Breast epithelium (tissue), 4 donors: ENCODE data around the gene USF1. TPM values are rescaled to one million over a fixed set of nuclear protein-coding genes. Genes with fewer than 3 reads are reported as not detected.

Experiments used
- DNase-seq, 2 donors: peaks; one replicate each; pipeline ENCODE4 v3.0.0-alpha.2; 2019; ENCODE audit warnings: low spot score in 2 of 2
- H3K27ac ChIP-seq, 2 donors: fragments of 200-600 bp; sonication (generic) in 1 of 2; one replicate each; pipeline ENCODE4 v1.5.1; 2016 to 2019; ENCODE audit warnings: mild to moderate bottlenecking in 1 of 2
- H3K27me3 ChIP-seq, 2 donors: fragments of 200-600 bp; sonication (generic) in 1 of 2; one replicate each; pipeline versions ENCODE4 v1.5.1 to v1.6.0; 2017 to 2019; ENCODE audit warnings: control low read depth in 1 of 2, mild to moderate bottlenecking in 1 of 2
- H3K36me3 ChIP-seq: fragments of 200-600 bp; one replicate; pipeline ENCODE4 v1.5.1; 2019
- H3K4me1 ChIP-seq, 2 donors: fragments of 200-600 bp; sonication (generic); one replicate each; pipeline ENCODE4 v1.5.1; 2016 to 2019; ENCODE audit warnings: control low read depth in 1 of 2
- H3K4me3 ChIP-seq, 3 donors: fragments of 200-600 bp; sonication (generic); 1 replicate in 2 of 3; 2 replicates in 1 of 3; pipeline ENCODE4 v1.5.1; 2016 to 2019; ENCODE audit warnings: mild to moderate bottlenecking in 3 of 3, moderate library complexity in 2 of 3
- H3K9me3 ChIP-seq, 2 donors: fragments of 200-600 bp; sonication (generic) in 1 of 2; one replicate each; pipeline ENCODE4 v1.5.1; 2016 to 2019; ENCODE audit warnings: control low read depth in 1 of 2
- CTCF ChIP-seq, 3 donors: fragments of 450-650 bp; IDR thresholded peaks; one replicate each; pipeline ENCODE4 v1.5.1; 2016 to 2017; ENCODE audit warnings: antibody characterized with exemption in 3 of 3, mild to moderate bottlenecking in 3 of 3, moderate library complexity in 3 of 3
- POLR2A ChIP-seq: fragments of 450-650 bp; IDR thresholded peaks from one replicate; pipeline ENCODE4 v1.6.1; 2016; ENCODE audit warnings: antibody characterized with exemption, mild to moderate bottlenecking, moderate library complexity
- POLR2AphosphoS5 ChIP-seq, 3 donors: sonication (generic); formaldehyde crosslinking; IDR thresholded peaks; one replicate each; pipeline ENCODE4 v1.6.1; 2017; ENCODE audit warnings: antibody characterized with exemption in 3 of 3
- intact Hi-C: fragments of 100-400 bp; cut with DNase I; formaldehyde crosslinking; loops from one replicate; pipeline ENCODE4 v1.15.1; 2023; ENCODE audit warnings: low total_unique reads
- total RNA-seq, 3 donors: library from RNA; depleted of rRNA; stranded (reverse); fragments of >200 nt; gene quantifications; one replicate each; pipeline ENCODE4 v1.1.0, GENCODE V29; 2016

Gene USF1
- total RNA-seq, 3 donors from 2014 or later = 64.5 to 70.8 (median 64.6) TPM

- intact Hi-C loops = no loop called here
- Histone ChIP-seq H3K36me3 (no peaks in the 10 kb centered on the region), H3K4me3 (peak overlapping the region in 2 of 3 donors; percentile 60 to 65), H3K4me1 (peaks cover 0 to 15% of the 10 kb centered on the region in 2 donors), H3K27ac (peak overlapping the region; percentile 92 to 98), H3K9me3 (no peaks in the 10 kb centered on the region), H3K27me3 (no peaks in the 10 kb centered on the region)
- no peak for DNase-seq
- TF ChIP-seq POLR2AphosphoS5 (IDR thresholded peaks at IDR 0.05) = no peak
Observed at GRCh38 chr1:161086457-161086856, 40.7 kb upstream of the USF1 start.

- Histone ChIP-seq H3K4me1 (peaks cover 0 to 15% of the 10 kb centered on the region in 2 donors), H3K9me3 (no peaks in the 10 kb centered on the region), H3K27me3 (no peaks in the 10 kb centered on the region), H3K4me3 (peak overlapping the region in 2 of 3 donors; percentile 60 to 65), H3K27ac (peak overlapping the region; percentile 92 to 98), H3K36me3 (no peaks in the 10 kb centered on the region)
- TF ChIP-seq POLR2AphosphoS5 (IDR thresholded peaks at IDR 0.05) (no peak), POLR2A (no peak), CTCF (IDR thresholded peaks at IDR 0.05) (no peak)
- intact Hi-C loops = no loop called here
- DNase-seq = no peak
Observed at GRCh38 chr1:161085165-161085564, 39.4 kb upstream of the USF1 start.

DNA sequence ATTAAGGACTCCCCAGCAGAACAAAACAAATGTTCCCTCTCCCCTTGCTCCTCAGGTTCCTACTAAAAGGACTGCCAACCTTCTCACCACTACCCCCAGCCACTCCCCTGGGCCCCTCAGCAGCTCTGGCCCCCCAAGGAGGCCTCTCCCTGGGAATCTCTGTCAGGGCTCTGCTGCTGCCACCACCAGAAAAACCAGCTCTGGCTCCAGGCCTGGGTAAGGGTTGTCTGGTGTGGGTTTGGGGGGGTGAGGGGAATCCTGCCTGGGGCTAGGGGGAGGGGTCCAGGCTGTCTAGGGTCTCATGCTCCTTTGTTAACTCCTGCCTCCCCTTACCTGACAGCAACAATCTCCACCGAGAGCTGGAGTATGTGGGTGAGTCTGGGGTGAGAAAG is 38.8 kb upstream of the USF1 start:
- Histone ChIP-seq H3K36me3 (no peaks in the 10 kb centered on the region), H3K4me3 (peak overlapping the region in 2 of 3 donors; percentile 60 to 65), H3K4me1 (peaks cover 0 to 15% of the 10 kb centered on the region in 2 donors), H3K27me3 (no peaks in the 10 kb centered on the region), H3K27ac (peak overlapping the region; percentile 92 to 98), H3K9me3 (no peaks in the 10 kb centered on the region)
- TF ChIP-seq CTCF (IDR thresholded peaks at IDR 0.05) = no peak
- TF ChIP-seq POLR2AphosphoS5 (IDR thresholded peaks at IDR 0.05) = no peak
- no peak for TF ChIP-seq POLR2A
- DNase-seq = no peak
- intact Hi-C loops = no loop called here

DNA sequence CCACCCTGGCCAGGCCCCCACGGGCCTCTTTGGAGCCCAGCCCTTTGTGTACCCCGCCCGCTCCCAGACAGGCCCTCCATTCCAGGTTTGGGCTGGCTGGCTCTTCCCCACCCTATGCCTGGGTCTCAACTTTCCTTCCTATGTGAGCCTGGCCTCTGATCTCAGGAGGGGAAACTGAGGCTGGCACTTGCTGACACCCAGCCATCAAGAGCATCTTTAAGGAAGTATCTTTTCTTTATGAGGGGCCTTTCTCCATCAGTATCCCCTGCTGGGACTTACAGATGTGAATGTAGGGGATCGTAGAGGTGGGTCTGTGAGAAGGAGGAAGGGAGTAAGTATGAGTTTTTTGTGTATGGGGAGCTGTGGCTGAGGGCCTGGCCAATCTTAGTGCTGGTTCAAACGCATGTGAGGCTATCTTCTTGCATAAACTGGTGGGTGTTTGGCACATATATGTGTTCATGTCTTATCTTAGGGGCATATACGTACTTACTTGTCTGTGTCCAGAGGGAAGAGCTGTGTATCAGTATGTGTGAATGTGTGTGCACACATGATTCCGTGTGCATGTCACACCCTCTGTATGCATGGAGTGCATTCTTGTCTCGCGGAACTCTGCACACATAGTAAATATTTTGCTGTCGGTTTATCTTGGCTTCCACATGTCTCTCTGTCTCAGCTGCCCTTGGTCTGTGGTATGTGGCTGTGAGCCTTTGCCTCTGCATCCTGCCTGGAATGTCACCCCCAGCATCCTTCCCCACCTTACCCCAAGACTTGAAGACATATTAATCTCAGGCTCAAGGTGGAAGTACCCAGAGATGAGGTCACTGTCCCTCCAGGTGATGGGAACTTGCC is 38.2 kb upstream of the USF1 start:
- TF ChIP-seq POLR2AphosphoS5 (IDR thresholded peaks at IDR 0.05) (no peak), CTCF (IDR thresholded peaks at IDR 0.05) (no peak), POLR2A (no peak)
- H3K9me3 ChIP-seq = no peaks in the 10 kb centered on the region
- intact Hi-C loops = no loop called here
- H3K27me3 ChIP-seq = no peaks in the 10 kb centered on the region
- H3K27ac ChIP-seq = peak overlapping the region; percentile 92 to 98
- no peak for DNase-seq
- peaks cover 0 to 15% of the 10 kb centered on the region in 2 donors for H3K4me1 ChIP-seq
- H3K36me3 ChIP-seq = no peaks in the 10 kb centered on the region
- H3K4me3 ChIP-seq = peak overlapping the region in 1 of 3 donors; percentile 44

- Histone ChIP-seq H3K27ac (peak overlapping the region; percentile 92 to 98), H3K4me1 (peaks cover 0 to 15% of the 10 kb centered on the region in 2 donors), H3K9me3 (no peaks in the 10 kb centered on the region), H3K36me3 (no peaks in the 10 kb centered on the region), H3K4me3 (peak overlapping the region in 2 of 3 donors; percentile 9 to 44), H3K27me3 (no peaks in the 10 kb centered on the region)
- TF ChIP-seq POLR2A = peak; percentile 24
- peak; percentile 56 to 93 (median 84) for TF ChIP-seq POLR2AphosphoS5 (IDR thresholded peaks at IDR 0.05)
- TF ChIP-seq CTCF (IDR thresholded peaks at IDR 0.05) = peak in 1 of 3 donors; percentile 41
- intact Hi-C loops = no loop called here
- peak; percentile 94 to 96 for DNase-seq
Observed at GRCh38 chr1:161082996-161083747, 37.4 kb upstream of the USF1 start.
